ENCODE data around the gene ARHGAP29. TPM values are rescaled to one million over a fixed set of nuclear protein-coding genes. Genes with fewer than 3 reads are reported as not detected.

The ARHGAP29 gene
- polyA plus RNA-seq, 3 donors = 0.69 to 0.98 (median 0.81) TPM

DNA sequence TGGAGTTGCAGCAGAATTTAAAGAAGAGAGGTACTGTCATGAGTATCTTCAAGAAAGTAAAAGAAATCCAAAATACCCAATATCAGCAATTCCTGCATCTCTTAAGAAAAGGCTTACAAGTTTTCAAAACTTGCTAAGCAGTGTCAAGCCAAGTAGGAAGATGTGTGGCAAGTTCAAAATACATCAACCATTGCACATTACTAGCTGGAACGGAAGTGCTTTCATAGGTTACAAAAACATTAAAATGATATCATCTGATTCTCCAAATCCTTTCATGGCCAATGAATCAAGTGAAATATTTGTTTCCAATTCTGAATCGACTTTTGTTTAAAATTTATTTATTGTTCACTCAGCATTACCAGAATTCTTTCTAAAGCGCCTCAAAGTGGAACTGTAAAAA lies 110.7 kb downstream of the ARHGAP29 start:
- Histone ChIP-seq H3K9me3 (replicated peaks in 1 of 2; ENCODE audit: control insufficient read depth in 1 of 2, insufficient read depth in 1 of 2, low read length in 2 of 2) (no peaks in the 10 kb centered on the region), H3K79me2 (ENCODE audit: insufficient read depth, low read length) (no peaks in the 10 kb centered on the region), H3K9ac (ENCODE audit: insufficient read depth, low read length, poor library complexity, severe bottlenecking) (no peak overlapping the region), H2AFZ (ENCODE audit: insufficient read depth, low read depth, low read length, poor library complexity, severe bottlenecking) (no peak overlapping the region), H3K36me3 (replicated peaks in 1 of 2; ENCODE audit: control insufficient read depth in 1 of 2, insufficient read depth in 2 of 2, low read length in 2 of 2) (no peaks in the 10 kb centered on the region), H3K27me3 (ENCODE audit: control insufficient read depth in 2 of 2, insufficient read depth in 2 of 2, low read length in 2 of 2) (peaks cover 25 to 37% of the 10 kb centered on the region in 2 donors), H3K27ac (ENCODE audit: low read depth in 1 of 2, low read length in 2 of 2) (no peak overlapping the region), H4K20me1 (ENCODE audit: insufficient read depth, low read length) (no peaks in the 10 kb centered on the region), H3K4me3 (replicated peaks in 1 of 3; ENCODE audit: low read depth in 2 of 3, low read length in 3 of 3) (no peak overlapping the region), H3K4me2 (replicated peaks; ENCODE audit: extremely low read depth, low read length, poor library complexity, severe bottlenecking) (no peak overlapping the region), H3K4me1 (ENCODE audit: control insufficient read depth in 1 of 2, insufficient read depth in 2 of 2, low read length in 2 of 2) (peaks cover 0 to 6% of the 10 kb centered on the region in 2 donors)
- Mint-ChIP-seq H3K9me3 (peaks cover 0 to 2% (median 0%) of the 10 kb centered on the region in 7 donors), H3K27ac (no peak overlapping the region), H3K4me1 (peaks cover 8% of the 10 kb centered on the region), H3K36me3 (no peaks in the 10 kb centered on the region), H3K27me3 (ENCODE audit: low read depth in 3 of 3) (peaks cover 25 to 45% (median 30%) of the 10 kb centered on the region in 3 donors), H3K4me3 (no peak overlapping the region)
- intact Hi-C loops (cut with micrococcal nuclease) = no loop called here
- no CpG with 5 or more reads among the region's 3 CpGs for WGBS (ENCODE audit: insufficient coverage)
- TF ChIP-seq, protein P1, sequence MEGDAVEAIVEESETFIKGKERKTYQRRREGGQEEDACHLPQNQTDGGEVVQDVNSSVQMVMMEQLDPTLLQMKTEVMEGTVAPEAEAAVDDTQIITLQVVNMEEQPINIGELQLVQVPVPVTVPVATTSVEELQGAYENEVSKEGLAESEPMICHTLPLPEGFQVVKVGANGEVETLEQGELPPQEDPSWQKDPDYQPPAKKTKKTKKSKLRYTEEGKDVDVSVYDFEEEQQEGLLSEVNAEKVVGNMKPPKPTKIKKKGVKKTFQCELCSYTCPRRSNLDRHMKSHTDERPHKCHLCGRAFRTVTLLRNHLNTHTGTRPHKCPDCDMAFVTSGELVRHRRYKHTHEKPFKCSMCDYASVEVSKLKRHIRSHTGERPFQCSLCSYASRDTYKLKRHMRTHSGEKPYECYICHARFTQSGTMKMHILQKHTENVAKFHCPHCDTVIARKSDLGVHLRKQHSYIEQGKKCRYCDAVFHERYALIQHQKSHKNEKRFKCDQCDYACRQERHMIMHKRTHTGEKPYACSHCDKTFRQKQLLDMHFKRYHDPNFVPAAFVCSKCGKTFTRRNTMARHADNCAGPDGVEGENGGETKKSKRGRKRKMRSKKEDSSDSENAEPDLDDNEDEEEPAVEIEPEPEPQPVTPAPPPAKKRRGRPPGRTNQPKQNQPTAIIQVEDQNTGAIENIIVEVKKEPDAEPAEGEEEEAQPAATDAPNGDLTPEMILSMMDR (IDR thresholded peaks at IDR 0.05) = no peak
- no peak for DNase-seq

GRCh38 chr1:94125551-94126514 lies 111.6 kb downstream of the ARHGAP29 start:
- Histone ChIP-seq H2AFZ (ENCODE audit: insufficient read depth, low read depth, low read length, poor library complexity, severe bottlenecking) (no peak overlapping the region), H3K79me2 (ENCODE audit: insufficient read depth, low read length) (no peaks in the 10 kb centered on the region), H3K9me3 (replicated peaks in 1 of 2; ENCODE audit: control insufficient read depth in 1 of 2, insufficient read depth in 1 of 2, low read length in 2 of 2) (no peaks in the 10 kb centered on the region), H3K27me3 (ENCODE audit: control insufficient read depth in 2 of 2, insufficient read depth in 2 of 2, low read length in 2 of 2) (peaks cover 25 to 46% of the 10 kb centered on the region in 2 donors), H4K20me1 (ENCODE audit: insufficient read depth, low read length) (no peaks in the 10 kb centered on the region), H3K27ac (ENCODE audit: low read depth in 1 of 2, low read length in 2 of 2) (no peak overlapping the region), H3K4me2 (replicated peaks; ENCODE audit: extremely low read depth, low read length, poor library complexity, severe bottlenecking) (no peak overlapping the region), H3K4me1 (ENCODE audit: control insufficient read depth in 1 of 2, insufficient read depth in 2 of 2, low read length in 2 of 2) (peaks cover 0 to 6% of the 10 kb centered on the region in 2 donors), H3K4me3 (replicated peaks in 1 of 3; ENCODE audit: low read depth in 2 of 3, low read length in 3 of 3) (no peak overlapping the region), H3K36me3 (replicated peaks in 1 of 2; ENCODE audit: control insufficient read depth in 1 of 2, insufficient read depth in 2 of 2, low read length in 2 of 2) (no peaks in the 10 kb centered on the region), H3K9ac (ENCODE audit: insufficient read depth, low read length, poor library complexity, severe bottlenecking) (no peak overlapping the region)
- peak overlapping the region in 1 of 7 donors; percentile 13 for H3K27ac Mint-ChIP-seq
- intact Hi-C loops (cut with micrococcal nuclease) = no loop called here
- peak overlapping the region in 1 of 2 donors; percentile 62 for H3K4me3 Mint-ChIP-seq
- TF ChIP-seq, protein P1 (IDR thresholded peaks at IDR 0.05) = no peak
- peaks cover 8% of the 10 kb centered on the region for H3K4me1 Mint-ChIP-seq
- WGBS (ENCODE audit: insufficient coverage) = 71% methylated on average over 1 of the region's 6 CpGs
- DNase-seq = no peak
- H3K9me3 Mint-ChIP-seq = peaks cover 0 to under 1% (median 0%) of the 10 kb centered on the region in 7 donors
- no peaks in the 10 kb centered on the region for H3K36me3 Mint-ChIP-seq
- H3K27me3 Mint-ChIP-seq (ENCODE audit: low read depth in 3 of 3) = peaks cover 26 to 48% (median 34%) of the 10 kb centered on the region in 3 donors

Measured in CD14-positive monocyte (primary cell).